IMR-90 (cell line): ENCODE data around the gene ZNF644. TPM values are rescaled to one million over a fixed set of nuclear protein-coding genes. Genes with fewer than 3 reads are reported as not detected.

Source experiments
- ATAC-seq: fragments of 200-7000 bp; cut with Tn5 transposase; 2 replicates; pipeline ENCODE4 v1.9.1; 2020; ENCODE audit warnings: low read depth, mild to moderate bottlenecking, moderate library complexity
- BruUV-seq: library from RNA; stranded (reverse); fragments of 400-500 nt; replicated peaks from 2 replicates; lab custom pipeline; 2021; lab: Mats Ljungman, UMichigan
- CTCF ChIA-PET: fragments of 300-600 bp; formaldehyde crosslinking; extraction: SDS; loops from one replicate; lab custom pipeline; 2021; ENCODE audit warnings: antibody characterized with exemption; lab: Yijun Ruan, JAX
- POLR2A ChIA-PET: fragments of 300-600 bp; sonication (Branson Sonifier 250); formaldehyde crosslinking; loops from one replicate; lab custom pipeline; 2022; ENCODE audit warnings: antibody characterized with exemption; ENCODE audit not compliant: unreplicated experiment; lab: Charles Lee
- DNase-seq: peaks from one replicate; pipeline ENCODE4 v3.0.0; 2013
- H2AFZ ChIP-seq: replicated peaks from 2 replicates; pipeline ENCODE3; 2013; ENCODE audit warnings: low read length, mild to moderate bottlenecking; ENCODE audit not compliant: poor library complexity
- H2AK5ac ChIP-seq: 2 replicates; pipeline ENCODE4 v1.6.1; 2013; ENCODE audit warnings: low read depth, low read length, inconsistent platforms
- H2AK9ac ChIP-seq: replicated peaks from 2 replicates; pipeline ENCODE3; 2013; ENCODE audit warnings: mild to moderate bottlenecking, low read depth, low read length, moderate library complexity; ENCODE audit not compliant: poor library complexity
- H2BK120ac ChIP-seq: 2 replicates; pipeline ENCODE4 v1.6.1; 2013; ENCODE audit warnings: low read depth, low read length, inconsistent platforms
- H2BK15ac ChIP-seq: 3 replicates; pipeline ENCODE4 v1.6.1; 2013; ENCODE audit warnings: low read depth, low read length, inconsistent platforms
- H2BK20ac ChIP-seq: 2 replicates; pipeline ENCODE4 v1.6.1; 2013; ENCODE audit warnings: low read depth, mild to moderate bottlenecking, inconsistent platforms, low read length, moderate library complexity
- H2BK5ac ChIP-seq: 2 replicates; pipeline ENCODE4 v1.6.1; 2013; ENCODE audit warnings: mild to moderate bottlenecking, low read depth, low read length, inconsistent platforms; ENCODE audit not compliant: poor library complexity, severe bottlenecking
- H3K14ac ChIP-seq: replicated peaks from 2 replicates; pipeline ENCODE4 v1.6.1; 2013; ENCODE audit warnings: low read depth, low read length, inconsistent platforms
- H3K18ac ChIP-seq: 2 replicates; pipeline ENCODE4 v1.6.1; 2013; ENCODE audit warnings: low read depth, low read length, control low read depth
- H3K23ac ChIP-seq: 2 replicates; pipeline ENCODE4 v1.6.1; 2013; ENCODE audit warnings: low read depth, low read length, inconsistent platforms
- H3K27ac ChIP-seq: 2 replicates; pipeline ENCODE4 v1.5.1; 2013; ENCODE audit warnings: mild to moderate bottlenecking, control low read depth, low read length; ENCODE audit not compliant: insufficient read depth
- H3K27me3 ChIP-seq: 2 replicates; pipeline ENCODE4 v1.6.1; 2013; ENCODE audit warnings: low read length; ENCODE audit not compliant: control insufficient read depth, insufficient read depth
- H3K36me3 ChIP-seq: 2 replicates; pipeline ENCODE4 v1.6.1; 2013; ENCODE audit warnings: low read length, mixed read lengths; ENCODE audit not compliant: control insufficient read depth, insufficient read depth
- H3K4ac ChIP-seq: 2 replicates; pipeline ENCODE4 v1.6.1; 2013; ENCODE audit warnings: low read depth, low read length, inconsistent platforms
- H3K4me1 ChIP-seq: 2 replicates; pipeline ENCODE4 v1.6.1; 2013; ENCODE audit warnings: low read length, mixed read lengths; ENCODE audit not compliant: control insufficient read depth, insufficient read depth
- H3K4me2 ChIP-seq: 2 replicates; pipeline ENCODE4 v1.6.1; 2013; ENCODE audit warnings: low read depth, mild to moderate bottlenecking, control low read depth, low read length, moderate library complexity
- H3K4me3 ChIP-seq: 2 replicates; pipeline ENCODE4 v1.5.1; 2013; ENCODE audit warnings: low read depth, mild to moderate bottlenecking, control low read depth, low read length, moderate library complexity; ENCODE audit not compliant: insufficient read depth
- H3K56ac ChIP-seq: 2 replicates; pipeline ENCODE4 v1.6.1; 2013; ENCODE audit warnings: low read length, inconsistent platforms; ENCODE audit not compliant: insufficient read depth; ENCODE audit errors: extremely low read depth
- H3K79me1 ChIP-seq, 2 experiments: 2 replicates each; pipeline ENCODE4 v1.6.1; 2013; ENCODE audit warnings: low read length in 2 of 2, inconsistent platforms in 1 of 2, low read depth in 1 of 2
- H3K9ac ChIP-seq: 2 replicates; pipeline ENCODE4 v1.6.1; 2013; ENCODE audit warnings: low read depth, low read length, control low read depth
- H3K9me1 ChIP-seq: 2 replicates; pipeline ENCODE4 v1.6.1; 2013; ENCODE audit warnings: low read length, inconsistent platforms; ENCODE audit not compliant: insufficient read depth
- H3K9me3 ChIP-seq: 2 replicates; pipeline ENCODE4 v1.6.1; 2013; ENCODE audit warnings: low read length; ENCODE audit not compliant: control insufficient read depth, insufficient read depth
- H4K20me1 ChIP-seq: 2 replicates; pipeline ENCODE4 v1.6.1; 2013; ENCODE audit warnings: low read length, inconsistent platforms; ENCODE audit not compliant: insufficient read depth
- H4K5ac ChIP-seq: 2 replicates; pipeline ENCODE4 v1.6.1; 2013; ENCODE audit warnings: mild to moderate bottlenecking, low read depth, low read length, control low read depth
- H4K8ac ChIP-seq, 2 experiments: 2 replicates each; pipeline ENCODE4 v1.6.1; 2013; ENCODE audit warnings: low read depth in 2 of 2, low read length in 2 of 2, control low read depth in 1 of 2, inconsistent platforms in 1 of 2
- H4K91ac ChIP-seq: 2 replicates; pipeline ENCODE4 v1.6.1; 2013; ENCODE audit warnings: low read depth, low read length, inconsistent platforms; ENCODE audit not compliant: insufficient read depth
- CEBPB ChIP-seq: IDR thresholded peaks from 2 replicates; pipeline ENCODE4 v1.6.1; 2012; ENCODE audit warnings: low read depth, low read length, improper control_type of control experiment
- CHD1 ChIP-seq: IDR thresholded peaks from 2 replicates; pipeline ENCODE4 v1.6.1; 2012; ENCODE audit warnings: low read depth, low read length, improper control_type of control experiment
- CTCF ChIP-seq: conservative IDR thresholded peaks from 2 replicates; pipeline ENCODE4 v1.5.1; 2012; ENCODE audit warnings: mild to moderate bottlenecking, low read depth, low read length, improper control_type of control experiment
- ELK1 ChIP-seq: fragments of 150-350 bp; IDR thresholded peaks from 2 replicates; pipeline ENCODE4 v1.6.1; 2016; ENCODE audit warnings: low read depth, mild to moderate bottlenecking, low read length, moderate library complexity, borderline replicate concordance
- FOS ChIP-seq: fragments of 150-350 bp; IDR thresholded peaks from 2 replicates; pipeline ENCODE4 v1.6.1; 2016; ENCODE audit warnings: low read depth, low read length
- MAFK ChIP-seq: IDR thresholded peaks from 2 replicates; pipeline ENCODE4 v1.6.1; 2012; ENCODE audit warnings: low read depth, low read length, improper control_type of control experiment
- MAZ ChIP-seq: IDR thresholded peaks from 2 replicates; pipeline ENCODE4 v1.6.1; 2012; ENCODE audit warnings: low read depth, mild to moderate bottlenecking, low read length, improper control_type of control experiment, moderate library complexity, borderline replicate concordance
- MXI1 ChIP-seq: IDR thresholded peaks from 2 replicates; pipeline ENCODE4 v1.6.1; 2012; ENCODE audit warnings: low read depth, mild to moderate bottlenecking, low read length, moderate library complexity, borderline replicate concordance
- NFE2L2 ChIP-seq: fragments of 150-350 bp; IDR thresholded peaks from 2 replicates; pipeline ENCODE4 v1.6.1; 2016; ENCODE audit warnings: low read depth, mild to moderate bottlenecking, low read length
- POLR2A ChIP-seq: IDR thresholded peaks from 2 replicates; pipeline ENCODE4 v1.6.1; 2012; ENCODE audit warnings: mild to moderate bottlenecking, low read depth, low read length
- RAD21 ChIP-seq: IDR thresholded peaks from 2 replicates; pipeline ENCODE4 v1.6.1; 2012; ENCODE audit warnings: low read length, improper control_type of control experiment
- RCOR1 ChIP-seq: IDR thresholded peaks from 2 replicates; pipeline ENCODE4 v1.6.1; 2012; ENCODE audit warnings: mild to moderate bottlenecking, low read length, improper control_type of control experiment; ENCODE audit not compliant: insufficient replicate concordance
- RFX5 ChIP-seq: IDR thresholded peaks from 2 replicates; pipeline ENCODE4 v1.8.0; 2012; ENCODE audit warnings: low read depth, mild to moderate bottlenecking, low read length, moderate library complexity
- SMC3 ChIP-seq: fragments of 150-350 bp; IDR thresholded peaks from 2 replicates; pipeline ENCODE4 v1.6.1; 2016; ENCODE audit warnings: low read depth, mild to moderate bottlenecking, antibody characterized with exemption, low read length, moderate library complexity
- USF2 ChIP-seq: fragments of 150-350 bp; IDR thresholded peaks from 2 replicates; pipeline ENCODE4 v1.6.1; 2017; ENCODE audit warnings: mild to moderate bottlenecking, antibody characterized with exemption, low read length, low read depth
- WGBS, 2 experiments: methylation state at CpG; one replicate each; pipeline versions ENCODE4 v1.1.5 to v1.1.7; 2013; ENCODE audit warnings: missing lambda C conversion rate in 2 of 2; ENCODE audit not compliant: insufficient read length in 1 of 2; ENCODE audit errors: extremely low coverage in 2 of 2; 5-methylcytosine and 5-hydroxymethylcytosine counted together
- dilution Hi-C: fragments of 300-500 bp; cut with HindIII; formaldehyde crosslinking; loops from one replicate; pipeline ENCODE4 v1.14.3; 2018; ENCODE audit warnings: low sequenced_read_pairs; ENCODE audit not compliant: unreplicated experiment
- in situ Hi-C: fragments of 300-500 bp; cut with MboI; formaldehyde crosslinking; loops from 3 replicates; pipeline ENCODE4 v1.14.3; 2019; ENCODE audit warnings: low sequenced_read_pairs, inconsistent platforms, mixed read lengths
- intact Hi-C: fragments of 100-400 bp; cut with micrococcal nuclease; formaldehyde crosslinking; loops from 2 replicates; pipeline ENCODE4 v1.10.0; 2022
- polyA plus RNA-seq, 3 experiments: library from polyadenylated mRNA; depleted of rRNA; stranded (reverse); fragments of >200 nt; gene quantifications; 2 replicates each; pipeline ENCODE4 v1.2.3, GENCODE V29; 2012; ENCODE audit warnings: low replicate concordance in 1 of 3
- total RNA-seq: library from RNA; depleted of rRNA; stranded (reverse); fragments of >200 nt; gene quantifications from 2 replicates; pipeline ENCODE4 v1.2.3, GENCODE V29; 2012

ZNF644 gene
- total and polyA plus RNA-seq, 2 of the 4 experiments (the other 2 are of a cell fraction): 9.0 to 45.3 TPM

- Histone ChIP-seq H2BK15ac (no peak overlapping the region), H2BK20ac (no peak overlapping the region), H3K9me3 (no peaks in the 10 kb centered on the region), H2BK120ac (no peak overlapping the region), H3K4me1 (peaks cover 10% of the 10 kb centered on the region), H4K20me1 (peaks cover 24% of the 10 kb centered on the region; the same call in 1 of the 2 replicates), H4K8ac (no peak overlapping the region), H4K91ac (no peak overlapping the region), H3K36me3 (peaks cover 6% of the 10 kb centered on the region), H3K4me3 (no peak overlapping the region), H3K23ac (no peak overlapping the region), H3K9me1 (peaks cover 3% of the 10 kb centered on the region; the same call in 1 of the 2 replicates), H3K9ac (no peak overlapping the region), H3K14ac (no peak overlapping the region), H3K79me1 (peaks cover 12 to 39% of the 10 kb centered on the region in 2 experiments), H4K5ac (no peak overlapping the region), H3K56ac (no peak overlapping the region), H2AK9ac (no peak overlapping the region), H3K4ac (no peak overlapping the region), H2AK5ac (no peak overlapping the region), H3K27ac (no peak overlapping the region), H3K4me2 (no peak overlapping the region), H2BK5ac (no peak overlapping the region), H3K18ac (no peak overlapping the region), H2AFZ (no peak overlapping the region), H3K27me3 (no peaks in the 10 kb centered on the region)
- BruUV-seq: no TSS peak
- intact Hi-C loops (no loop called here), in situ Hi-C loops (no loop called here), dilution Hi-C loops (no loop called here)
- TF ChIP-seq SMC3 (no peak), RCOR1 (no peak), RFX5 (no peak), USF2 (no peak), NFE2L2 (no peak), POLR2A (no peak), MAZ (no peak), CTCF (no peak), ELK1 (no peak), MAFK (no peak), CEBPB (no peak), RAD21 (no peak), CHD1 (no peak), FOS (no peak), MXI1 (no peak)
- no CpG with 5 or more reads among the region's 1 CpG for WGBS, 2 experiments
- ATAC-seq (no peak), DNase-seq (no peak)
- CTCF ChIA-PET: interaction anchor here (0.7 kb wide), 1 partner anchor 199 kb away, joined by 7 read pairs; no protein-coding TSS in a partner anchor
- POLR2A ChIA-PET: no interaction called here
Measured at GRCh38 chr1:90919190-90919719, 102.6 kb downstream of the ZNF644 start.
